Keratinocyte (primary cell): ENCODE measurements around the gene SETD1B.
"Not testable (repeated sequence)": the region's sequence is repeated elsewhere in the genome, so short reads cannot be mapped to it uniquely, and the experiment has no call there.

Experiments
- EZH2 ChIP-seq: IDR thresholded peaks from one replicate; pipeline ENCODE4 v1.6.1; 2012; ENCODE audit warnings: inconsistent platforms, mild to moderate bottlenecking, low read length, moderate library complexity
- TF ChIP-seq, protein P1 (sequence below), 3 experiments: IDR thresholded peaks in 1 of 3; conservative IDR thresholded peaks in 1 of 3; optimal IDR thresholded peaks in 1 of 3; 2 replicates in 2 of 3; 3 replicates in 1 of 3; pipeline versions ENCODE3 to v1.5.1; 2011; ENCODE audit warnings: low read length in 3 of 3, mild to moderate bottlenecking in 3 of 3, moderate library complexity in 2 of 3, control low read depth in 1 of 3, inconsistent platforms in 1 of 3; ENCODE audit not compliant: insufficient read depth in 2 of 3; ENCODE audit errors: extremely low read depth in 1 of 3

DNA sequence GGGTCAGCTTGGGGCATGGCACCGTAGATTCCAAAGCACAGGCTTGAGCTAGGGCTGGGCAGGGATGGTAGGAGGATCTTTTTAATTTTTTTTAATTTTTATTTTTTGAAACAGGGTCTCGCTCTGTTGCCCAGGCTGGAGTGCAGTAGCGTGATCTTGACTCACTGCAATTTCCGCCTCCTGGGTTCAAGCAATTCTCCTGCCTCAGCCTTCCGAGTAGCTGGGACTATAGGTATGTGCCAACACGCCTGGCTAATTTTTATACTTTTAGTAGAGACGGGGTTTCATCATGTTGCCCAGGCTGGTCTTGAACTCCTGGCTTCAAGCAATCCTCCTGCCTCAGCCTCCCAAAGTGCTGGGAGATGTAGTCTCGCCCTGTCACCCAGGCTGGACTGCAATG is 13.0 kb upstream of the SETD1B start:
- TF ChIP-seq EZH2, result not testable (repeated sequence)
- TF ChIP-seq, protein P1, sequence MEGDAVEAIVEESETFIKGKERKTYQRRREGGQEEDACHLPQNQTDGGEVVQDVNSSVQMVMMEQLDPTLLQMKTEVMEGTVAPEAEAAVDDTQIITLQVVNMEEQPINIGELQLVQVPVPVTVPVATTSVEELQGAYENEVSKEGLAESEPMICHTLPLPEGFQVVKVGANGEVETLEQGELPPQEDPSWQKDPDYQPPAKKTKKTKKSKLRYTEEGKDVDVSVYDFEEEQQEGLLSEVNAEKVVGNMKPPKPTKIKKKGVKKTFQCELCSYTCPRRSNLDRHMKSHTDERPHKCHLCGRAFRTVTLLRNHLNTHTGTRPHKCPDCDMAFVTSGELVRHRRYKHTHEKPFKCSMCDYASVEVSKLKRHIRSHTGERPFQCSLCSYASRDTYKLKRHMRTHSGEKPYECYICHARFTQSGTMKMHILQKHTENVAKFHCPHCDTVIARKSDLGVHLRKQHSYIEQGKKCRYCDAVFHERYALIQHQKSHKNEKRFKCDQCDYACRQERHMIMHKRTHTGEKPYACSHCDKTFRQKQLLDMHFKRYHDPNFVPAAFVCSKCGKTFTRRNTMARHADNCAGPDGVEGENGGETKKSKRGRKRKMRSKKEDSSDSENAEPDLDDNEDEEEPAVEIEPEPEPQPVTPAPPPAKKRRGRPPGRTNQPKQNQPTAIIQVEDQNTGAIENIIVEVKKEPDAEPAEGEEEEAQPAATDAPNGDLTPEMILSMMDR (optimal IDR thresholded peaks at IDR 0.05 in 1 of 3, IDR thresholded peaks at IDR 0.05 in 1 of 3, conservative IDR thresholded peaks at IDR 0.05 in 1 of 3; ENCODE audit: extremely low read depth in 1 of 3, insufficient read depth in 2 of 3, low read length in 3 of 3), result not testable (repeated sequence)
